CD4-positive, alpha-beta T cell treated with Interferon alpha-2 for 1 hour (primary cell): ENCODE results near the gene MSI2.
A peak's percentile ranks its signal among the peaks of the same experiment; 100 is the strongest.

Experiments used
- DNase-seq, 2 donors: peaks; one replicate each; pipeline ENCODE4 v3.0.0-alpha.2; 2020 to 2022

MSI2 gene

GRCh38 chr17:57655553-57655952, 399.2 kb downstream of the MSI2 start:
- DNase-seq, result no peak

GRCh38 chr17:57657211-57657610, 400.9 kb downstream of the MSI2 start:
- DNase-seq, result no peak

DNA sequence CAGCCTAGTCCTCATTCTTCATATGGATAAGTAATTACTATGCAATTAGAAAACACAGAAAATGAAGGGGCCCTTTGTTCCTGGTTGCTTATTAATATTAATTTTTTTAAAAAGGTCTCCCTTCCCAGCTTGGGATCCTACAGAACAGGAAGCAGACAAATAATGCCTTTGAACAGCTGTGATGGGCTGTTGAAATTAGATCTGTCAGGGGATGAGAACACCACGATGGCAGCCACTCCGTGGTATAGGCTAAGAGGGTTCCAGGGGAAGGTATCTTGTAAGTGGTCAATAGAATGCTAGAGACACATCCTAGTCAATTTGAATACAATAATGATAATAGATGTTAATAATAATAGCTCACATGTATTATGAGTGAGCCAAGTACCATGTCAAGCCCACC, 405.7 kb downstream of the MSI2 start:
- no peak for DNase-seq

DNA sequence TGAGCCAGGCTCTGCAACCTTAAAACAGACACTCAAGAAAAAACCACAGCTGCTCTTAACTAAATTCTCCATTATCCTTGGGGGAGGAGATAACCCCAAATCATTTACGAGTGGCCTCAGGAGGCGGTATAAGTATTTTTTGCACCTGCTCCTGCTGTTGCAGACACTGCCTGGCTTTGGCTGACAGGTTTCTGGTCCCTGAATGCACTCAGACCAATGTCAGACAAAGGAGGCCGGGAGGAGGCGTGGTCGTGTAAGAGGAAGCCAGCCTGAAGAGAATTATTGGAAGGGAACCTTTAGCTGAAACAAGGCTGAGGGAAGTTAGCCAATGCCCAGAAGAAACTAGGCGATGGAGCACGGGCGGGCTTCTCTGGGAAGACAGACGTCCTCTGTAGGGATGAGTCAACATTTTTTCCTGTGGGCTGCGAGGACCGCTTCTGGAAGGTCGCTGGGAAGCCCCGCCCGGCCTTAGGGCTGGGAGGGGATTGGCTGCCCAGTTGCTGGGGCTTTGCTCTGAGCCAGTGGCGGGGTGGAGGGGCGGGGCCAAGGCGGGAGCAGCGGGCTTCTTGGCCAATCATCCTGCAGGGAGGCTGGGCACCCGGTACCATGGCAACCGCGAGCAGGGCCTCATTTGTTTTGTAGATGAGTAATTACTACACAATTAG, 406.5 kb downstream of the MSI2 start:
- DNase-seq, result peak; percentile 57 to 60

- DNase-seq, result no peak
Measured at GRCh38 chr17:57663326-57664070, 407.2 kb downstream of the MSI2 start.

DNA sequence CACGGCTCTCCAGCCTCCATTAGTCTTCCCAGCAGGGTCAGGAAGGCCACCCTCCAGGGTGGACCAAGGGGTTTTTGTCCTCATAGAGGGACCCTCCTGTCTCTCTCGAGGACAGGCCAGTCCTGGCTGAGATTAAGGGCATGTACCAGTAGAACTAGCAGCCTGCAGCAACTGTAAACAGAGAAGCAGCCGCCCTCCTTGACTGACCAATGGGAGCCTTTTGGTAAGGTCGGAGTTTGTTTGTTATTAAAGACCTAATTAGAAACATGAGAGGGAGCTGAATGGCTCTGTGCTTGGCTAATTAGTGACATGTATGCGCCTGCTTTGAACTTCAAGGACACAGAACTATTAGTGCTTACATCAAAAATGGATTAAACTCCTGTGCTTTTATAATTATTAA, 408.8 kb downstream of the MSI2 start:
- no peak for DNase-seq

DNA sequence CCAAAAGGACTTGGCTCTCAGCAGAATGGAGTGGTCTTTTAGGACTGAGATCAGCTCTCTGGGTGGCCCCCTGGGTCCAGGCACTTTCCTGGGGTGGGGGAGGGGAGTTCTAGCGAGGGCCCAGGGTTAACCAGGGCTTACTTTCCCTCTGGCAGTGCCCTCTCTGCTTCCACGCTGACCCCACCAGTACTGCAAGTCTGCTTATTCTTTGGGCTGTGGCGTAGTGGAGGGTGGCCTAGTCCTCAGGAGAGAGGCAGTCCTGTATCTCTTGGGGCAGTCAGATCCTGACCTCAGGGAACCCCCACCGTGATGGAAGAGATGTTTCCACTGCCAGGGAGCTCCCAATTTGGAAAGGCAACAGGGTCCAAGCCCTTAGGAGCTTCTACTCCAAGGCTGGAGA, 409.4 kb downstream of the MSI2 start:
- DNase-seq, result no peak

DNA sequence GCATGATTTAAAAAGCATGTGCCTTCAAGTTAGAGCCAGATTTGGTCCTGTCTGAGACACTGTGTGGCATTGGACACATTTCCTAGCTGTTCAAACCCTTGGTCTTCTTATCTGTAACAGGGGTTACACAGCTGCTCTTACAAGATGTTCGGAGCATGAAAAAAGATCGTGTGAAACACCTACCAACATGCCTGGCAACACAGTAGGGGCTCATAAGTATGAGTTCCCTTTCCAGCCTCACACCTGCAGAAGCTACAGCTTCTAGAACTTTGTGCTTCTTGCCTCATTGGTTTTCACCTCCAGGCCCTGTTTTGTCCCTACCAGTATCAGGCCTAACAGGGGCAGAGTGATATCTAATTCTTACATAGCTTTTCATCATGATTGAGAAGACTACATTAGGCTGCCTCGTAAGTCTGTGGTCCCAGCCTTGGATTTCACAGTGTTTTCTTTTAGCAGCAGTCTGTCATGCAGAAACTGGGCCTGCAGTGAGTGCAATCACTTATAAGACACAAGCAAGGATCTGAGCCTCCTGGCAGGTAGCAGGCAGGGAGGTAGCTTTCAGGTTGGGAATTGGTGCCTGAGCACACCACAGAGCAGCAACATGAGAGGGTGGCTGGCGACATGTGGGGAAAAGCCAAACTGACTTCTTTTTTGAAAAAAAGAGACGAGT, 410.0 kb downstream of the MSI2 start:
- DNase-seq, result no peak

GRCh38 chr17:57666946-57667345, 410.6 kb downstream of the MSI2 start:
- DNase-seq, result no peak

DNA sequence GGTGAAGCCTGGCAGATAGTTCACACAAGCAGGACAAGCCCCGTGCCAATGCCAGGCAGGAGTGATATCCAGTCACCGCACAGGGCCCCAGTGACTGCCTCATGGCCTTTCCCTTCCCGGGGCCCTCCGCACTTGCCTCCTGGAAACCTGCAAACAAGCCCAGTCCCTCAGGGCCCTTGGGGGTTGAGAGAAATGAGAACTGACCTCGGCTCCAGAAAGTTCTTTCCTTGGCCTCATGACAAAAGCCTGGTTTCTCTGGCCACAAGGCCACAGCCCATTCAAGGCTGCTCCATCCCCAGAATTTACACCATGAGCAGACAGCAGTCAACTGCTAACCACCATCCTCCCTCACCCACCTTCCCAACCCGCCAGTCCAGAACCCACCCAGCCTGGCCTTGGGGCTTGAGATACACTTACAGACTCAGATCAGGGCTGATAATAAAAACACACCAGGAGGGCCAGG, 411.2 kb downstream of the MSI2 start:
- no peak for DNase-seq

DNA sequence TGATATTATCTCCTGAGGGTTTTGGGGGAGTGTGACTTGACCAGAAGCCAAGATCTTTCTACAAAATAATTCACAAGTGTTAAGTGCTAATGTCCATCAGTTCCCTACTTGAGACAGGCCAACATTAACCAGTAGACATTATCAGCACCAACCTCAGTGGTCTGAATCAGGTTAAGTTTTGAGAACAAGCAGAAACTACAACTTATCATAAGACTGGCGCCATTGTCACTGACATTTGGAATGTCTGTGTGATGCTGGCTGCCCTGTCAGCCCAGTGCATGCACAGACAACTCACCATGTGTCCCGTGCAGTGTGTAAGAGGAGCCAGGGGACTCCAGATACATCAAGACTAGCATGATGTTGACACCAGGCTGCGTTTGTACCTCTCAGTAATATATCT, 412.0 kb downstream of the MSI2 start:
- DNase-seq, result no peak

- DNase-seq, result no peak
Measured at GRCh38 chr17:57669671-57670529, 413.6 kb downstream of the MSI2 start.

DNA sequence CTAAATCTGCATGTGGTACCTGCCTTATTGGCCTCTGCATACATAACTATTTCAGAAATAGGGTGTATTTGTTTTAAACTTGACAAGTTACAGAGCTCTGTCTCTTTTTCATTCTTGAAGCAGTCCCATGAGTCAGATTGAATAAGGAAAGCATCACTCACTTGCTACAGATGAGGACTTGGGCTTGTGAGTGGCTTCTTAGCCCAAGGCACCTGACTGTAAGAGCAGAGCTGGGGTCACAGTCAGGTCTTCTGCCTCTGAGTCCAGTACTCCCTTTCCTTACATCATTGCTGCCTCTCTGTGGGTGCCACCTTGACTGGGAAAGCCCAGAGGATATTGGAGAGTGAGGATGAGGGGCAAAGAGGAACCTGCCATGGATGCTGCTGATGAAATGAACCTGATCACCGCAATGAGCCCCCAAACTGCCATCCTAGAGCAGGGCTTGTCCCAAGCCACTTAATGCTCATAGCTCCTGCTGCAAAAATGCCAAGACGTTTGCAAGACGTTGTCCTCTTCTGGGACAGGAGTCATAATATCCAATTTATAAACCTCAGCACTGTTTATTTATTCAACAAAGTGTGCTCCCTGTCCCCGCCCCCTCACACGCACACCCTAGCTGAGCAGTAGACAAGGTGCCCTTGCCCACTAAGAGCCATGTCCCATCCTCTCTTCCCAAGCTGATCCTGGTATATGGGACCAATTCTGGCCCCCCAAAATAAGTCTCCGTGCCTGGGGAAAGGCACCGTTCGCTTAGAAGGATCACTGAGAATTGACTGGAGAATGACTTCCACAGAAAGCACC, 414.6 kb downstream of the MSI2 start:
- no peak for DNase-seq

DNA sequence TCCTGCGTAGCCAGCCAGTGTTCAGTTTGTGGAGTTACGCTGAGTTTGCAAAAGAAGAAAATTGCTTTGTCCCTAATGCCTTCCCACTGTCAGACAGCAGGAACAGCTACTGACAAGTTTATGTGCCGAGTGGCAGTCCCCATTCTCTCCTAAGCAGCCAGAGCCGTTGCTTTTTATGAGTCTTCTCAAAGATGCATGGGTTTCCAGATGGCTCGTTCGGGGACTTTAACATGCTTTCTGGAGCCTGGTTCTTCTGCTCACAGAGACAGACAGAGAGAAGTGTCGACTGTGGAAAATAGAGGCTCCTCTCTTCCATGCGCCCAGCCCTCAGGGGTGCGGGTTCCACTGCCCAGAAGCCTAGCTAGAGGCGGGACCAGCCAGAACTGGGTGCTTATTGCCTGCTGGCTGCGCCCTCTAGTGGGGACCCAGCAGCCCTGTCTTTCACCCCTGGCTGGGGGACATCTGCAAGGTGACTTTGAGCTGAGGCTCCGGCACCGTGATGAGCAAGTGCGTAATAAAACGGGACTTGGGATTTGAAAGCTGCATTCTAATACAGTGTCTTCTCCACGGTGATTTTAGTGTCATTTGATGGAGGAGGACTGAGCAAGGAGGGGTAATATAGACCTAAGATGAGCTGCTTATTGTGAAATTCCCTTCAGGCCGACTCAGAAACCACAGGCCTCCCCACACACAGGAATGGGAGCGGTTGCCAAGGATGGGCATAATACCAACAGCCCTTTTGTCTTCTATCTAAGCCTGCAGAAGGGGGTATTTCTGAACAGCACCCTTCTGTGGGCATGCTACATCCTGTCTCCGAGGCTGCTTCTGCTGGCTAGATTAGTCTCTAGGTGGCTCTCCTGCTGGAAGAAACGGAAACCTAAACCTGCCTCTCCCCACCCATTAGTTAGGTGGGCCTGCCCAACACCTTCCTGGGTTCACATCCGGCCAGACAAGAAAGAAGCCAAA, 415.6 kb downstream of the MSI2 start:
- DNase-seq, result peak; percentile 75 to 77

- no peak for DNase-seq
Measured at GRCh38 chr17:57672971-57673370, 416.6 kb downstream of the MSI2 start.

GRCh38 chr17:57674894-57675293, 418.6 kb downstream of the MSI2 start:
- DNase-seq, result no peak

- DNase-seq, result no peak
Measured at GRCh38 chr17:57675427-57676387, 419.4 kb downstream of the MSI2 start.

DNA sequence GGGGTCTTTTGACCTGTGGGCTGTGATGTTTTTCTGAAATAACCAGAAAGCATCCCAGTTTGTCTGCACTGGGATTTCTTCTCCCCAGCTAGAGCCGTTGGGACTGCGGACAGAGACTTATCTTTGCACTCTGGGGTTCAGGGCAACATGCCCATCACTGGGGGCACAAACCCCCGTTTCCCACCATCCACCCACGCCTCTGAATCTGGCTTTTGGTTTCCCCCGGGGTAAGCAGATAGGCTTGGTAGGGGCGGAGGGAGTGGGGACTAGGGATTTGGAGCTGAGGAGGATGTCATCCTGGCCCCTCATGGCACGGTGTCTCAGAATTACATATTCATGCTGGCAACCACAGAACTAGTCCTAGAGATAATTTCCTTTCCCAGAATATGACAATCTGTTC, 420.2 kb downstream of the MSI2 start:
- DNase-seq, result no peak

GRCh38 chr17:57677301-57677700, 421.0 kb downstream of the MSI2 start:
- no peak for DNase-seq

DNA sequence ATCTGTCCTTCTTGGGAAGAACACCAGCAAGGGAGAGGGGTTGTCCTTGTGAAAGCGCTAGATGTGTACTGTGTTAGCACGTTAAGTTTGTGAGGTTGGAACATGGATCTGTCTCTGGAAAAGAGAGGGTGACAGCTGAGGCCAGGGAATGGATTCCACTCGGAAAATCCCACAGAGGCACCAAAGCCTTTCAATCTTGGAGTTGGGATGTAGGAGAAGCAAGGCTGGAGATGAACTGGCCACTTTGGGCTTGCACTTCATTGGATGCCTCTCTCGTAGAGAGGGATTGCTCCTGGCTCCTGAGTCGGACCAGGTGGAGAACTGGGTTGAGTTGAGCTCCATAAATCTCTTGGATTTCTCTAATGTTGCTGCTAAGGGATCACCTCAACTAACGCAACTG, 421.5 kb downstream of the MSI2 start:
- no peak for DNase-seq
